Fibroblast of lung (primary cell): ENCODE data around the gene NDUFAF2. TPM values are rescaled to one million over a fixed set of nuclear protein-coding genes. Genes with fewer than 3 reads are reported as not detected.

Experiments used
- DNase-seq, 2 donors: peaks; one replicate each; pipeline versions ENCODE4 v3.0.0 to v3.0.0-alpha.2; 2010; ENCODE audit warnings: low read depth in 2 of 2
- H2AFZ ChIP-seq: 2 replicates; pipeline ENCODE4 v1.5.1; 2012; ENCODE audit warnings: low read length, control low read depth, inconsistent platforms
- H3K27ac ChIP-seq: 2 replicates; pipeline ENCODE4 v1.5.1; 2011; ENCODE audit warnings: low read length, control low read depth; ENCODE audit not compliant: insufficient read depth
- H3K27me3 ChIP-seq: 2 replicates; pipeline ENCODE4 v1.5.1; 2011; ENCODE audit warnings: mild to moderate bottlenecking, low read length; ENCODE audit not compliant: control insufficient read depth, insufficient read depth
- H3K36me3 ChIP-seq: 2 replicates; pipeline ENCODE4 v1.5.1; 2011; ENCODE audit warnings: low read length; ENCODE audit not compliant: control insufficient read depth, insufficient read depth
- H3K4me1 ChIP-seq: 2 replicates; pipeline ENCODE4 v1.5.1; 2011; ENCODE audit warnings: low read length; ENCODE audit not compliant: control insufficient read depth, insufficient read depth; ENCODE audit errors: extremely low read depth
- H3K4me2 ChIP-seq: 2 replicates; pipeline ENCODE4 v1.5.1; 2011; ENCODE audit warnings: low read length, control low read depth; ENCODE audit not compliant: insufficient read depth; ENCODE audit errors: extremely low read depth
- H3K4me3 ChIP-seq, 4 experiments: fragments of 200-600 bp in 1 of 4; sonication (generic) in 1 of 4; replicated peaks in 1 of 4; 2 replicates each; pipeline ENCODE4 v1.5.1; 2011 to 2016; ENCODE audit warnings: low read length in 4 of 4, low read depth in 3 of 4, mild to moderate bottlenecking in 3 of 4, control low read depth in 2 of 4, inconsistent platforms in 1 of 4, mixed read lengths in 1 of 4; ENCODE audit not compliant: insufficient read depth in 1 of 4; ENCODE audit errors: control extremely low read depth in 1 of 4
- H3K79me2 ChIP-seq: 2 replicates; pipeline ENCODE4 v1.5.1; 2012; ENCODE audit warnings: mild to moderate bottlenecking, low read length, inconsistent platforms; ENCODE audit not compliant: control insufficient read depth, insufficient read depth
- H3K9ac ChIP-seq: 2 replicates; pipeline ENCODE4 v1.5.1; 2011; ENCODE audit warnings: mild to moderate bottlenecking, low read length, control low read depth; ENCODE audit not compliant: insufficient read depth
- H3K9me3 ChIP-seq: 2 replicates; pipeline ENCODE4 v1.5.1; 2012; ENCODE audit warnings: low read depth, low read length; ENCODE audit not compliant: control insufficient read depth, insufficient read depth
- H4K20me1 ChIP-seq: 2 replicates; pipeline ENCODE4 v1.5.1; 2011; ENCODE audit warnings: low read length; ENCODE audit not compliant: control insufficient read depth, insufficient read depth; ENCODE audit errors: extremely low read depth
- EZH2 ChIP-seq: IDR thresholded peaks from 2 replicates; pipeline ENCODE4 v1.5.1; 2012; ENCODE audit warnings: low read length, control low read depth, mild to moderate bottlenecking; ENCODE audit errors: missing control alignments
- polyA minus RNA-seq: library from RNA; depleted of rRNA, polyadenylated mRNA; stranded (reverse); fragments of >200 nt; gene quantifications from 2 replicates; pipeline ENCODE4 v1.2.3, GENCODE V29; 2011; ENCODE audit warnings: low replicate concordance
- polyA plus RNA-seq, 2 donors: library from polyadenylated mRNA; depleted of rRNA in 1 of 2; stranded (reverse) in 1 of 2; unstranded in 1 of 2; fragments of >200 nt; gene quantifications; 2 replicates each; pipeline ENCODE4 v1.2.1, GENCODE V29; 2011 to 2012; ENCODE audit warnings: missing spikeins in 1 of 2
- total RNA-seq: library from RNA; depleted of rRNA; stranded (reverse); fragments of >200 nt; gene quantifications from 2 replicates; pipeline ENCODE4 v1.2.1, GENCODE V29; 2014
- TF ChIP-seq, protein P1 (sequence below), 2 donors: IDR thresholded peaks in 1 of 2; conservative IDR thresholded peaks in 1 of 2; 1 replicate in 1 of 2; 2 replicates in 1 of 2; pipeline ENCODE4 v1.5.1; 2011 to 2012; ENCODE audit warnings: low read length in 2 of 2, control low read depth in 1 of 2, inconsistent platforms in 1 of 2, low read depth in 1 of 2, mild to moderate bottlenecking in 1 of 2

Gene NDUFAF2, protein sequence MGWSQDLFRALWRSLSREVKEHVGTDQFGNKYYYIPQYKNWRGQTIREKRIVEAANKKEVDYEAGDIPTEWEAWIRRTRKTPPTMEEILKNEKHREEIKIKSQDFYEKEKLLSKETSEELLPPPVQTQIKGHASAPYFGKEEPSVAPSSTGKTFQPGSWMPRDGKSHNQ
- total RNA-seq (30.9 and 34.9 TPM in 2 replicates), polyA plus RNA-seq (44.3 and 53.2 TPM in 2 replicates), polyA minus RNA-seq (0.67 TPM in 1 of 2 replicates, not detected in the other)
- 75.4 and 82.6 TPM in 2 replicates for polyA plus RNA-seq (2012)

DNA sequence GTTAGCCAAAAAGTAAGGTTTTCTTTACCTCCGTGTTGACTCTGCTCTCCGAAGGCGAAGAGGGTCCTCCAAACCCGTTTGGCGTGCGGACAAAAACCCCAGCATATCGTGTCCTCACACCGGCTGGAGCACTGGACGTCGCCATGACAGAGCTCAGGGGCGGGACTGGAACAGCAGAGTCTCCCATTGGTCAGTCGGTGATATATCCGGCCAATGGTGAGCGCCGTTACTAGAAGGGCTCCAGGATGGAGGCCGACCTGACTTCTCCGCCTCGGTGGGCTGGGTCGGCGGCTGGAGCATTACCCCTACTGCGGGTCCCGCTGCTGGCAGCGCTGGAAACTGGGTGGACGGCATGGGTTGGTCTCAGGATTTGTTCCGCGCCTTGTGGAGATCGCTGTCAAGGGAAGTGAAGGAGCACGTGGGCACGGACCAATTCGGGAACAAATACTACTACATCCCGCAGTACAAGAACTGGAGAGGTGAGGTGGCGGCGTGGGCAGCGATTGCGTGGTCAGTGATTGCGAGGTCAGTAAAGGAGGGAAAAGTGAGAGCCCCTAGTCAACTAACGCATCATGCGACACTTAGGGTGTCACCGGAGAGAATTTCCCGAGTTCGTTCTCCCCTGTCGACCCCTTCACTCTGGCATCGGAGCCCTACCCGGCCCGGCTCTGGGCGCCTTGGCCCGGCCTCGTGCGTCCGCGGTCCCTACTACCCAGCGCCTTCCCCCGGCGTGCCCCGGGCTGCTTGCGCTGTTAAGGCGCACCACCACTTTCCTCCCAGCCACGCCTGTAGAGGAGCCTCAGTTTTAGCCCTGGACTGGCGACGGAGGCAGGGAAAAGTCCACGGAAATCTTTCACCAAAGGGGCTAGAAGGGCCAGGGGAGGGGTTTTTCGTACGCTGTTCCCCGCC lies at the start of gene NDUFAF2, which contains the start of gene ERCC8:
TSS of gene NDUFAF2 (plus strand) at position 302 of the 909 bp plus-strand sequence. CDS start at position 353, 51 bp downstream.
TSS of gene ERCC8 (minus strand) at position 167 of the 909 bp plus-strand sequence. CDS start at position 105, 62 bp downstream.
- Histone ChIP-seq H4K20me1 (no peaks in the 10 kb centered on the region), H3K9me3 (no peaks in the 10 kb centered on the region), H3K4me2 (peak within 1 kb of the TSS; percentile 98), H3K79me2 (peaks cover 50% of the 10 kb centered on the region), H3K27ac (peak within 1 kb of the TSS; percentile 88), H3K36me3 (no peaks in the 10 kb centered on the region), H3K4me3 (peak within 1 kb of the TSS; percentile 72 to 99 (median 85)), H3K4me1 (no peaks in the 10 kb centered on the region), H3K9ac (peak within 1 kb of the TSS; percentile 86), H3K27me3 (no peaks in the 10 kb centered on the region), H2AFZ (peak within 1 kb of the TSS; percentile 100)
- TF ChIP-seq, protein P1, sequence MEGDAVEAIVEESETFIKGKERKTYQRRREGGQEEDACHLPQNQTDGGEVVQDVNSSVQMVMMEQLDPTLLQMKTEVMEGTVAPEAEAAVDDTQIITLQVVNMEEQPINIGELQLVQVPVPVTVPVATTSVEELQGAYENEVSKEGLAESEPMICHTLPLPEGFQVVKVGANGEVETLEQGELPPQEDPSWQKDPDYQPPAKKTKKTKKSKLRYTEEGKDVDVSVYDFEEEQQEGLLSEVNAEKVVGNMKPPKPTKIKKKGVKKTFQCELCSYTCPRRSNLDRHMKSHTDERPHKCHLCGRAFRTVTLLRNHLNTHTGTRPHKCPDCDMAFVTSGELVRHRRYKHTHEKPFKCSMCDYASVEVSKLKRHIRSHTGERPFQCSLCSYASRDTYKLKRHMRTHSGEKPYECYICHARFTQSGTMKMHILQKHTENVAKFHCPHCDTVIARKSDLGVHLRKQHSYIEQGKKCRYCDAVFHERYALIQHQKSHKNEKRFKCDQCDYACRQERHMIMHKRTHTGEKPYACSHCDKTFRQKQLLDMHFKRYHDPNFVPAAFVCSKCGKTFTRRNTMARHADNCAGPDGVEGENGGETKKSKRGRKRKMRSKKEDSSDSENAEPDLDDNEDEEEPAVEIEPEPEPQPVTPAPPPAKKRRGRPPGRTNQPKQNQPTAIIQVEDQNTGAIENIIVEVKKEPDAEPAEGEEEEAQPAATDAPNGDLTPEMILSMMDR (conservative IDR thresholded peaks at IDR 0.05 in 1 of 2, IDR thresholded peaks at IDR 0.05 in 1 of 2; ENCODE audit: low read depth in 1 of 2, low read length in 2 of 2) = no peak
- TF ChIP-seq EZH2 = no peak
- peak; percentile 91 to 92 for DNase-seq

DNA sequence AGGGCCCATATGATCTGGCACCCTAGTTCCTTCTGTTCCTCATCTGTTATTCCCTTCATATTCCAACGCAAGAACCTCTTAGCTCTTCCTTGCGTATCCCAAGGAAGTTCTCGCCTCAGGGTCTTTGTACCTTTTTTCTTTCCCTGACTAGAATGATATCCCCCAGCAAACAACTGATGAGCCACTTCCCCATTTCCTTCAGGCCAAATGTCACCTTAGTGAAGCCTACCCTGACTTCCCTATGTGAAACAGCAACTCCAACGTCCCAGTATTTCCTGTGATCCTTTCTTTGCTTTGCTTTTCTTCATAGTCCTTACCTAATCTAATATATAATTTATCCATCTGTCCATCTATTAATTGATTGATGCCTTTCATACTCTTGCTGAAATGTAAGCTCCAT lies 48.0 kb upstream of the NDUFAF2 start:
- H2AFZ ChIP-seq = no peak overlapping the region
- no peak for DNase-seq
- H3K4me3 ChIP-seq = no peak overlapping the region

More for the DNA sequence above, 48.0 kb upstream of the NDUFAF2 start:
- no peak for TF ChIP-seq EZH2
- TF ChIP-seq, protein P1 (conservative IDR thresholded peaks at IDR 0.05 in 1 of 2, IDR thresholded peaks at IDR 0.05 in 1 of 2; ENCODE audit: low read depth in 1 of 2, low read length in 2 of 2) = no peak
- Histone ChIP-seq H3K27ac (no peak overlapping the region), H3K4me1 (no peaks in the 10 kb centered on the region), H3K9ac (no peak overlapping the region), H3K79me2 (no peaks in the 10 kb centered on the region), H3K36me3 (no peaks in the 10 kb centered on the region), H3K9me3 (no peaks in the 10 kb centered on the region), H4K20me1 (no peaks in the 10 kb centered on the region), H3K4me2 (no peak overlapping the region), H3K27me3 (no peaks in the 10 kb centered on the region)
